Mesothelial cell of epicardium (in vitro differentiated cells): Measurements from ENCODE around the gene TMEM163. TPM values are rescaled to one million over a fixed set of nuclear protein-coding genes. Genes with fewer than 3 reads are reported as not detected.

Source experiments
- DNase-seq, 2 experiments: peaks; one replicate each; pipeline ENCODE4 v3.0.0; 2021; ENCODE audit warnings: low spot score in 2 of 2; ENCODE audit not compliant: unreplicated experiment in 2 of 2
- H3K27ac Mint-ChIP-seq: 2 replicates; pipeline ENCODE4 v1.8.0; 2021; ENCODE audit warnings: mixed read lengths
- H3K27me3 Mint-ChIP-seq: 2 replicates; pipeline ENCODE4 v1.8.0; 2021; ENCODE audit warnings: low read depth, mixed read lengths
- H3K36me3 Mint-ChIP-seq: 2 replicates; pipeline ENCODE4 v1.8.0; 2021; ENCODE audit warnings: mixed read lengths
- H3K4me1 Mint-ChIP-seq: 2 replicates; pipeline ENCODE4 v1.8.0; 2021; ENCODE audit warnings: mixed read lengths
- H3K4me3 Mint-ChIP-seq: 2 replicates; pipeline ENCODE4 v1.8.0; 2021; ENCODE audit warnings: mild to moderate bottlenecking, moderate library complexity, mixed read lengths
- H3K9me3 Mint-ChIP-seq: 2 replicates; pipeline ENCODE4 v1.8.0; 2021; ENCODE audit warnings: mixed read lengths
- CTCF ChIP-seq: fragments of 200-600 bp; sonication (generic); IDR thresholded peaks from one replicate; pipeline ENCODE4 v1.5.0; 2021; ENCODE audit warnings: antibody characterized with exemption; ENCODE audit not compliant: unreplicated experiment
- total RNA-seq: library from RNA; stranded (reverse); gene quantifications from 3 replicates; pipeline ENCODE4 v1.2.1, GENCODE V29; 2021

The TMEM163 gene
- total RNA-seq, 1 donor from 2014 or later = 0.47 TPM

- Mint-ChIP-seq H3K4me1 (no peaks in the 10 kb centered on the region), H3K27ac (no peak overlapping the region), H3K36me3 (no peaks in the 10 kb centered on the region), H3K9me3 (no peaks in the 10 kb centered on the region), H3K27me3 (peaks cover 67% of the 10 kb centered on the region), H3K4me3 (no peak overlapping the region)
- TF ChIP-seq CTCF = no peak
- DNase-seq = no peak
These were observed 14.6 kb downstream of the TMEM163 start for GRCh38 chr2:134704173-134704572.

GRCh38 chr2:134703426-134703825 is 15.4 kb downstream of the TMEM163 start:
- H3K27me3 Mint-ChIP-seq = peaks cover 61% of the 10 kb centered on the region
- no peak overlapping the region for H3K27ac Mint-ChIP-seq
- no peaks in the 10 kb centered on the region for H3K9me3 Mint-ChIP-seq
- no peaks in the 10 kb centered on the region for H3K36me3 Mint-ChIP-seq
- no peak for TF ChIP-seq CTCF
- H3K4me1 Mint-ChIP-seq = no peaks in the 10 kb centered on the region
- no peak overlapping the region for H3K4me3 Mint-ChIP-seq
- DNase-seq = no peak

- Mint-ChIP-seq H3K4me3 (no peak overlapping the region), H3K4me1 (no peaks in the 10 kb centered on the region), H3K27me3 (peaks cover 51% of the 10 kb centered on the region), H3K9me3 (no peaks in the 10 kb centered on the region), H3K36me3 (no peaks in the 10 kb centered on the region), H3K27ac (no peak overlapping the region)
- no peak for TF ChIP-seq CTCF
- no peak for DNase-seq
These were observed 18.1 kb downstream of the TMEM163 start for GRCh38 chr2:134700730-134701129.

- no peaks in the 10 kb centered on the region for H3K9me3 Mint-ChIP-seq
- TF ChIP-seq CTCF = no peak
- H3K27me3 Mint-ChIP-seq = peaks cover 17% of the 10 kb centered on the region
- no peaks in the 10 kb centered on the region for H3K4me1 Mint-ChIP-seq
- H3K27ac Mint-ChIP-seq = no peak overlapping the region
- H3K36me3 Mint-ChIP-seq = no peaks in the 10 kb centered on the region
- no peak for DNase-seq
- H3K4me3 Mint-ChIP-seq = no peak overlapping the region
These were observed 24.4 kb downstream of the TMEM163 start for GRCh38 chr2:134694411-134694810.

- Mint-ChIP-seq H3K9me3 (no peaks in the 10 kb centered on the region), H3K4me3 (no peak overlapping the region), H3K36me3 (no peaks in the 10 kb centered on the region), H3K27me3 (peaks cover 17% of the 10 kb centered on the region), H3K27ac (no peak overlapping the region), H3K4me1 (no peaks in the 10 kb centered on the region)
- DNase-seq = no peak
- no peak for TF ChIP-seq CTCF
These were observed 25.2 kb downstream of the TMEM163 start for GRCh38 chr2:134693359-134694330.
